KMS-11 (cell line): Measurements from ENCODE around the gene CNTNAP5.

Experiments
- H2AFZ ChIP-seq: fragments of 200-600 bp; sonication (generic); 2 replicates; pipeline ENCODE4 v1.6.1; 2016; ENCODE audit warnings: antibody characterized with exemption, mixed run types, low read depth
- H3K27ac ChIP-seq: fragments of 200-600 bp; sonication (generic); 2 replicates; pipeline ENCODE4 v1.6.1; 2016; ENCODE audit warnings: mild to moderate bottlenecking, mixed run types
- H3K27me3 ChIP-seq: fragments of 200-600 bp; sonication (generic); 2 replicates; pipeline ENCODE4 v1.6.1; 2017; ENCODE audit warnings: mild to moderate bottlenecking, low read depth, mixed run types, moderate library complexity; ENCODE audit not compliant: insufficient read depth
- H3K36me3 ChIP-seq: fragments of 200-600 bp; sonication (generic); 2 replicates; pipeline ENCODE4 v1.6.1; 2017; ENCODE audit warnings: mild to moderate bottlenecking, mixed run types; ENCODE audit not compliant: insufficient read depth
- H3K4me1 ChIP-seq: fragments of 200-600 bp; sonication (generic); 2 replicates; pipeline ENCODE4 v1.6.1; 2016; ENCODE audit warnings: mild to moderate bottlenecking, low read depth, mixed run types; ENCODE audit not compliant: poor library complexity, severe bottlenecking
- H3K4me2 ChIP-seq: fragments of 200-600 bp; sonication (generic); 2 replicates; pipeline ENCODE4 v1.7.0; 2016; ENCODE audit warnings: mild to moderate bottlenecking, mixed run types
- H3K4me3 ChIP-seq: fragments of 200-600 bp; sonication (generic); IDR thresholded peaks from 2 replicates; pipeline ENCODE4 v1.6.1; 2017; ENCODE audit warnings: low read depth, low read length, mixed read lengths; ENCODE audit not compliant: insufficient read depth
- H3K79me2 ChIP-seq: fragments of 200-600 bp; sonication (generic); 2 replicates; pipeline ENCODE4 v1.6.1; 2016; ENCODE audit warnings: low read depth, mixed run types; ENCODE audit not compliant: insufficient read depth
- H3K9ac ChIP-seq: fragments of 200-600 bp; sonication (generic); 2 replicates; pipeline ENCODE4 v1.6.1; 2016; ENCODE audit warnings: mild to moderate bottlenecking, mixed run types
- H4K20me1 ChIP-seq: fragments of 200-600 bp; sonication (generic); 2 replicates; pipeline ENCODE4 v1.6.1; 2016; ENCODE audit warnings: mild to moderate bottlenecking, mixed run types; ENCODE audit not compliant: insufficient read depth
- TF ChIP-seq, protein P1 (sequence below): fragments of 200-600 bp; sonication (generic); conservative IDR thresholded peaks from 2 replicates; pipeline ENCODE4 v1.6.1; 2017; ENCODE audit warnings: low read depth, mild to moderate bottlenecking, antibody characterized with exemption, low read length, moderate library complexity, mixed read lengths

The CNTNAP5 gene

DNA sequence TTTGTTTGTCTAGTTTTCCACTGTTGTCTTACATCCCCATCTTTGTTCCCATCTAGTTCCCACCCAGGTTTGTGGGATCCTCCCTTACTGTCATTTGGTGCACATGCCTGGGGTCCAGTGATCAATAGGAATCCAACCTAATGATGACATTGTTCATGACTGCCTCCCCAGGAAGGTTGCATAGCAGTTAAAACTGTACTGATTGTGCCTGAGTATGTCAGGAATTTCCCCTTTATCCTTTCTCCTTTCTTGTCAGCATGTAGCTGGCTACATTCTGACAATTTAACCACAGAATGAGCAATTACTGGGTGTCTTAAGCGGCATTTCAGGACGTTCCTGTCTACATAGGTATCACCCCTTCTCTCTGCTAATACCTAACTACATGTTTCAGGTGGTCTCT is 653.0 kb downstream of the CNTNAP5 start:
- no peaks in the 10 kb centered on the region for H4K20me1 ChIP-seq
- no peaks in the 10 kb centered on the region for H3K27me3 ChIP-seq
- TF ChIP-seq, protein P1, sequence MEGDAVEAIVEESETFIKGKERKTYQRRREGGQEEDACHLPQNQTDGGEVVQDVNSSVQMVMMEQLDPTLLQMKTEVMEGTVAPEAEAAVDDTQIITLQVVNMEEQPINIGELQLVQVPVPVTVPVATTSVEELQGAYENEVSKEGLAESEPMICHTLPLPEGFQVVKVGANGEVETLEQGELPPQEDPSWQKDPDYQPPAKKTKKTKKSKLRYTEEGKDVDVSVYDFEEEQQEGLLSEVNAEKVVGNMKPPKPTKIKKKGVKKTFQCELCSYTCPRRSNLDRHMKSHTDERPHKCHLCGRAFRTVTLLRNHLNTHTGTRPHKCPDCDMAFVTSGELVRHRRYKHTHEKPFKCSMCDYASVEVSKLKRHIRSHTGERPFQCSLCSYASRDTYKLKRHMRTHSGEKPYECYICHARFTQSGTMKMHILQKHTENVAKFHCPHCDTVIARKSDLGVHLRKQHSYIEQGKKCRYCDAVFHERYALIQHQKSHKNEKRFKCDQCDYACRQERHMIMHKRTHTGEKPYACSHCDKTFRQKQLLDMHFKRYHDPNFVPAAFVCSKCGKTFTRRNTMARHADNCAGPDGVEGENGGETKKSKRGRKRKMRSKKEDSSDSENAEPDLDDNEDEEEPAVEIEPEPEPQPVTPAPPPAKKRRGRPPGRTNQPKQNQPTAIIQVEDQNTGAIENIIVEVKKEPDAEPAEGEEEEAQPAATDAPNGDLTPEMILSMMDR, result no peak
- H3K27ac ChIP-seq, result no peak overlapping the region
- H2AFZ ChIP-seq, result no peak overlapping the region
- H3K4me1 ChIP-seq, result no peaks in the 10 kb centered on the region
- H3K9ac ChIP-seq, result no peak overlapping the region
- H3K36me3 ChIP-seq, result no peaks in the 10 kb centered on the region
- H3K4me3 ChIP-seq, result no peak overlapping the region
- H3K79me2 ChIP-seq, result no peaks in the 10 kb centered on the region
- H3K4me2 ChIP-seq, result no peak overlapping the region

- no peaks in the 10 kb centered on the region for H3K4me1 ChIP-seq
- no peak overlapping the region for H3K4me2 ChIP-seq
- H2AFZ ChIP-seq, result no peak overlapping the region
- no peaks in the 10 kb centered on the region for H3K36me3 ChIP-seq
- H3K27ac ChIP-seq, result no peak overlapping the region
- TF ChIP-seq, protein P1, result no peak
- no peak overlapping the region for H3K4me3 ChIP-seq
- no peaks in the 10 kb centered on the region for H3K27me3 ChIP-seq
- no peaks in the 10 kb centered on the region for H3K79me2 ChIP-seq
- no peaks in the 10 kb centered on the region for H4K20me1 ChIP-seq
- H3K9ac ChIP-seq, result no peak overlapping the region
Measured at GRCh38 chr2:124683536-124684428, 658.7 kb downstream of the CNTNAP5 start.

DNA sequence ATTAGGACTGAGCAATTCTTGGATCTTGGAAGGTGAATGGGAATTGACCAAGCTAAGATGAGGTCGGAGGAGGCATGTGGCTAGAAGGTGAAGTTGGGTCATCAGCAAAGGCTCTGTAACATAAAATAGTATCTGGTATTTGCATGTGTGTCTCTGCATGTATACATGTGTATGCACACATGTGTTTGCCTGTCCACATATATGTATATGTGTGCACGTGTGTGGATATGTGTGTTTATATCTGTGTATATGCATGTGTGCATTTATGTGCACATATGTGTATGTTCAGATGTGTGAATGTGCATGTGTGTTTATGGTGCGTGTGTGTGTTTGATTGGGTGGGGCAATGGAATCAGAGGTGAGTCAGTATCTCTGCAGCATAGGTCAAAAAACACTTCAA is 664.3 kb downstream of the CNTNAP5 start:
- Histone ChIP-seq H4K20me1 (no peaks in the 10 kb centered on the region), H3K27me3 (no peaks in the 10 kb centered on the region), H3K27ac (no peak overlapping the region), H3K79me2 (no peaks in the 10 kb centered on the region), H3K4me3 (no peak overlapping the region), H2AFZ (no peak overlapping the region), H3K36me3 (no peaks in the 10 kb centered on the region), H3K4me2 (no peak overlapping the region), H3K4me1 (no peaks in the 10 kb centered on the region), H3K9ac (no peak overlapping the region)
- TF ChIP-seq, protein P1, result no peak

GRCh38 chr2:124692216-124692615 is 667.1 kb downstream of the CNTNAP5 start:
- Histone ChIP-seq H3K79me2 (no peaks in the 10 kb centered on the region), H2AFZ (no peak overlapping the region), H3K4me3 (no peak overlapping the region), H4K20me1 (no peaks in the 10 kb centered on the region), H3K36me3 (no peaks in the 10 kb centered on the region), H3K27ac (no peak overlapping the region), H3K9ac (no peak overlapping the region), H3K4me1 (no peaks in the 10 kb centered on the region), H3K27me3 (no peaks in the 10 kb centered on the region), H3K4me2 (no peak overlapping the region)
- TF ChIP-seq, protein P1, result no peak
